GM12891 (cell line): ENCODE measurements around the gene CD180.

Source experiments
- POLR2A ChIP-seq: IDR thresholded peaks from 2 replicates; pipeline ENCODE4 v1.6.1; 2011; ENCODE audit warnings: low read depth, low read length, control low read depth
- POLR2AphosphoS5 ChIP-seq: IDR thresholded peaks from 2 replicates; pipeline ENCODE4 v1.6.1; 2011; ENCODE audit warnings: low read depth, low read length, control low read depth
- SPI1 ChIP-seq: IDR thresholded peaks from 2 replicates; pipeline ENCODE4 v1.6.1; 2011; ENCODE audit warnings: low read depth, low read length, control low read depth

DNA sequence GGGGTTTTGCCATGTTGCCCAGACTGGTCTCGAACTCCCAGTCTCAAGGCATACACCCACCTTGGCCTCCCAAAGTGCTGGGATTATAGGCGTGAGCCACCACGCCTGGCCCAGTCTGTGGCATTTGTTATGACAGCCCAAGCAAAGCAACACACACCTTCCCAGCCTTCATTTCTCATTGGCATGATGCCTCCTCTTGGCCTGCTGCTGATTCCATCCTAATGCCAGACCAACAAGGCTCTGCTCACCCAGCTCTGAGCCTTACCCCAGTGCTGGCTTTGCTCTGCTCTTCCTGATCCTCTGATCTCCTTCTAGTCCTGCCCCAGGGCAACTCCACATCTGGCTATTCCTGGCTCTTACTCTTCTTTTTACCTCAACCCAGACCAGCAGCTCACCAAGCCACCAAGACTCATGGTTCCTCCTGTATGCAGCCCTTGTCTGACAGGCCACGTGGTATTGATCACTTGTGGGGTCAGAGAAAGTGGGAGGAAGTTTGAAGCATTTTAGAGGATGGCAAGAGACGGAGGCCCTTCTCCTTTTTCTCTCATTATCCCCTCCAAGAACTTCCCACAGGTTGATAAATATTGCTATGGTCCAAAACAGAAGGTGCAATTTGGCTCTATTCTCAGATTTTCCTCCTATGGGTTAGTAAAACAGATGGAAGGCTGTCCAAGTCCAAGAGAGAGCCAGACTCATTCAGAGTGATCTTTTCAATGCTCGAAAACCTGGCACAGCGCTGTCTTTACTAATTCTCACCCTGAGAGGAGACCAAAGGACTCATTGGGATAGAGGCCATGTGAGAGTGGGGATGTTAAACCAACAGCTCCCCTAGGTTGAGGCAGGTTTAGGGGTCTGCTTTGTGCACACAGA, 958 bp downstream of the CD180 start:
- no peak for TF ChIP-seq POLR2A
- TF ChIP-seq POLR2AphosphoS5: no peak
- no peak for TF ChIP-seq SPI1
